ENCODE data around the gene CARS2. TPM values are rescaled to one million over a fixed set of nuclear protein-coding genes. Genes with fewer than 3 reads are reported as not detected.

Gene CARS2
- total RNA-seq, 1 experiment from 2014 or later: 70.9 TPM

DNA sequence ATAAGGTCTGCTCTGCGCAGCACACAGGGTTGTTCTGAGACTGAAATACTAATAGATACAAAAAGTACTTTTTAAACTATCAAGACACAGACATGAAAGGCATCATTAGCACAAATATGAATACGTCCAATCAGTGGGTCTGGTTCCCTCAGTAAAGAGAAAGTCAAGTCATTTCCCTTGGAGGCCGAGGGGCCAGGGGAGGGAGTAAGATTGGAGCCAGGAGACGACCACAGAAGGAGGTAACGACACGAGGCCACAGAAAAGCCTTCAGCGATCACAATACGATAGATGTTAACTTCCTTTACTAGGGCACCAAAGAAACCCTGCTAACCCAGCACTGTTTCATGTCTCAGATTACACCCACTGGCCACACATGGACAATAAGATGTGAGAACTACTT is 5.3 kb downstream of the CARS2 start:
- Histone ChIP-seq H3K9me3 (ENCODE audit: low read length) (no peaks in the 10 kb centered on the region), H3K27ac (ENCODE audit: low read length) (no peak overlapping the region), H3K4me2 (ENCODE audit: low read length) (no peak overlapping the region), H2AFZ (ENCODE audit: low read length) (no peak overlapping the region), H3K79me2 (ENCODE audit: low read length) (peaks cover 46% of the 10 kb centered on the region), H3K9me2 (replicated peaks; ENCODE audit: low read length) (no peaks in the 10 kb centered on the region), H3K36me3 (ENCODE audit: low read depth, low read length) (peaks cover 19% of the 10 kb centered on the region), H3F3A (ENCODE audit: low read length, unreplicated experiment) (no peaks in the 10 kb centered on the region), H3K4me1 (ENCODE audit: insufficient read depth, low read length) (peaks cover 18% of the 10 kb centered on the region), H3K4me3 (ENCODE audit: low read length) (no peak overlapping the region), H3K27me3 (ENCODE audit: low read length) (no peaks in the 10 kb centered on the region), H4K20me1 (ENCODE audit: low read length) (no peaks in the 10 kb centered on the region), H3K9ac (ENCODE audit: low read length) (no peak overlapping the region)
- intact Hi-C loops (cut with micrococcal nuclease): no loop called here
- ChIA-PET CTCF (no interaction called here), POLR2A (ENCODE audit: unreplicated experiment) (no interaction called here)
- no TSS peak for BruUV-seq (replicated peaks)
- ATAC-seq (no peak), DNase-seq (no peak)
- TF ChIP-seq, protein P1, sequence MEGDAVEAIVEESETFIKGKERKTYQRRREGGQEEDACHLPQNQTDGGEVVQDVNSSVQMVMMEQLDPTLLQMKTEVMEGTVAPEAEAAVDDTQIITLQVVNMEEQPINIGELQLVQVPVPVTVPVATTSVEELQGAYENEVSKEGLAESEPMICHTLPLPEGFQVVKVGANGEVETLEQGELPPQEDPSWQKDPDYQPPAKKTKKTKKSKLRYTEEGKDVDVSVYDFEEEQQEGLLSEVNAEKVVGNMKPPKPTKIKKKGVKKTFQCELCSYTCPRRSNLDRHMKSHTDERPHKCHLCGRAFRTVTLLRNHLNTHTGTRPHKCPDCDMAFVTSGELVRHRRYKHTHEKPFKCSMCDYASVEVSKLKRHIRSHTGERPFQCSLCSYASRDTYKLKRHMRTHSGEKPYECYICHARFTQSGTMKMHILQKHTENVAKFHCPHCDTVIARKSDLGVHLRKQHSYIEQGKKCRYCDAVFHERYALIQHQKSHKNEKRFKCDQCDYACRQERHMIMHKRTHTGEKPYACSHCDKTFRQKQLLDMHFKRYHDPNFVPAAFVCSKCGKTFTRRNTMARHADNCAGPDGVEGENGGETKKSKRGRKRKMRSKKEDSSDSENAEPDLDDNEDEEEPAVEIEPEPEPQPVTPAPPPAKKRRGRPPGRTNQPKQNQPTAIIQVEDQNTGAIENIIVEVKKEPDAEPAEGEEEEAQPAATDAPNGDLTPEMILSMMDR (conservative IDR thresholded peaks at IDR 0.05; ENCODE audit: low read depth, low read length): no peak
- no peak for TF ChIP-seq EZH2phosphoT487 (IDR thresholded peaks at IDR 0.05; ENCODE audit: borderline replicate concordance, low read length)
- no peak for TF ChIP-seq EZH2 (IDR thresholded peaks at IDR 0.05; ENCODE audit: low read length, unreplicated experiment)

DNA sequence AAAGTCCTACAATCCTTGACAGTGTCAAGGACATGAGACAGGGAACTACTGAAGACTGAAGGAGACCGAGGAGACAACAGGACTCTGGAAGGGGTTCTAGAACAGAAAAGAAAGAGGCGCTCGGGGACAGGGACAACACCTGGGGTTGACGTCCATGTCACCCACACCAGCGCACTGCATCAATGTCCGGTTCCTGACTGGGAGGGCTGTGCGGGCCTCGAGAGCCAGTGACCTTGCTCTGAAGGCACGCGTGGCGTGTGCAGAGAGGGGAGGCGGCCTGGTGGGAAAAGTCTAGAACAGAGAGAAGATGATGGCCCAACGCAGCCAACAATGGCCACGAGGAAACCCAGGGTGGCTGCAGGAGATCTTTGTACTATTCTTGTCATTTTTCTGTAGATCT is 5.7 kb downstream of the CARS2 start:
- Histone ChIP-seq H3K4me2 (ENCODE audit: low read length) (no peak overlapping the region), H3K4me1 (ENCODE audit: insufficient read depth, low read length) (peaks cover 18% of the 10 kb centered on the region), H3K27ac (ENCODE audit: low read length) (no peak overlapping the region), H4K20me1 (ENCODE audit: low read length) (no peaks in the 10 kb centered on the region), H3K9ac (ENCODE audit: low read length) (no peak overlapping the region), H3K36me3 (ENCODE audit: low read depth, low read length) (peaks cover 19% of the 10 kb centered on the region), H3K27me3 (ENCODE audit: low read length) (no peaks in the 10 kb centered on the region), H3K79me2 (ENCODE audit: low read length) (peaks cover 42% of the 10 kb centered on the region), H3K4me3 (ENCODE audit: low read length) (no peak overlapping the region), H3K9me2 (replicated peaks; ENCODE audit: low read length) (no peaks in the 10 kb centered on the region), H3K9me3 (ENCODE audit: low read length) (no peaks in the 10 kb centered on the region), H2AFZ (ENCODE audit: low read length) (no peak overlapping the region), H3F3A (ENCODE audit: low read length, unreplicated experiment) (no peaks in the 10 kb centered on the region)
- ChIA-PET POLR2A (ENCODE audit: unreplicated experiment) (no interaction called here), CTCF (no interaction called here)
- BruUV-seq (replicated peaks): no TSS peak
- no peak for DNase-seq
- TF ChIP-seq EZH2phosphoT487 (IDR thresholded peaks at IDR 0.05; ENCODE audit: borderline replicate concordance, low read length) (no peak), EZH2 (IDR thresholded peaks at IDR 0.05; ENCODE audit: low read length, unreplicated experiment) (no peak)
- TF ChIP-seq, protein P1 (conservative IDR thresholded peaks at IDR 0.05; ENCODE audit: low read depth, low read length): no peak
- ATAC-seq: no peak
- intact Hi-C loops (cut with micrococcal nuclease): no loop called here

DNA sequence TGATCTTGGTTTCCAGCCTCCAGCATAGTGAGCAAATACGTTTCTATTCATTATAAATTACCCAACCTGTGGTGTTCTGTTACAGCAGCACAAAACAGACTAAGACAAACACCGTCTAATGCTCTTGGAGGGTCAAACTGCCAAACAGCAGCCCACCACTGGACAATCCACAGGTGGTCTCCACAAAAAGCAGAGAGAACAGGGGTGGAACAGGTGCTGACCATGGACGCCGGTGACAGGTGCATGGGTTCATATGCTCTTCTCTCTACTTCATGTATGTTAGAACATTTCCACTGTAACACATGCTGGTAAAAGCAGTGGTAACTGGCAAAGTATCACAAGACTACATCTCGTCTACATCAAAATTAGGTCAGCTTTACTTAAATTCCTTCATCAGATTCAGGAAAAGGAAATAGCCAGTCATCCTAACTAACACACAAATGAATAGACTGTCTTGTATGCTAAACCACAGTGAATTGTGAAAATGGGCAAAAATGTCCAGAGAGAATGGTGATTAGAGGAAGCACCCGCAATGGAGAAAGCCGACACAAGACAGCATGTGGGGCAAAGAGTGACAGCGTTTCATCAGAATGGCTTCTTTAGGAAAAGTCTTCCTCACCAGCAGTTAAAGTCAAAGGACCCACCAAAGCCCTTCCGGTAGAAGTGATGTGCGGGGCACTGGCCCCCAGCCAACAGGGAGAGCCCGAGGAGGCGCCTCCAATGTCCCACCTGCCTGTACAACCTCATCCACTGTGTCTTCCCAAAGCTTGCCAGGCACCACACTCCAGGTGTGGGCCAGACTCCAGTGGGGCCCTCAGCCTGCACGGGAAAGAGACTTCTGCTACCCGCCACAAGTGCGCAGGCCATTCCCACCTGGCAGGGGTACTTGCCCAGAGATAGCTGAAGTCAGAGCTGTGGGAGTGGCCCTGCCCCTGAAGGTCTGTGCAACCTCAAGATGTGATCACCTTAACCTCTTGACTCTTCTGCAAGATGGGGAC is 6.5 kb downstream of the CARS2 start:
- Histone ChIP-seq H4K20me1 (ENCODE audit: low read length) (no peaks in the 10 kb centered on the region), H3K4me1 (ENCODE audit: insufficient read depth, low read length) (peaks cover 11% of the 10 kb centered on the region), H3K9me2 (replicated peaks; ENCODE audit: low read length) (no peaks in the 10 kb centered on the region), H3K27me3 (ENCODE audit: low read length) (no peaks in the 10 kb centered on the region), H3K9me3 (ENCODE audit: low read length) (no peaks in the 10 kb centered on the region), H3K4me3 (ENCODE audit: low read length) (no peak overlapping the region), H3K79me2 (ENCODE audit: low read length) (peaks cover 34% of the 10 kb centered on the region), H3K36me3 (ENCODE audit: low read depth, low read length) (peaks cover 19% of the 10 kb centered on the region), H3K27ac (ENCODE audit: low read length) (no peak overlapping the region), H3K9ac (ENCODE audit: low read length) (no peak overlapping the region), H2AFZ (ENCODE audit: low read length) (no peak overlapping the region), H3F3A (ENCODE audit: low read length, unreplicated experiment) (no peaks in the 10 kb centered on the region), H3K4me2 (ENCODE audit: low read length) (no peak overlapping the region)
- no TSS peak for BruUV-seq (replicated peaks)
- DNase-seq (no peak), ATAC-seq (no peak)
- TF ChIP-seq EZH2 (IDR thresholded peaks at IDR 0.05; ENCODE audit: low read length, unreplicated experiment): no peak
- TF ChIP-seq, protein P1 (conservative IDR thresholded peaks at IDR 0.05; ENCODE audit: low read depth, low read length): no peak
- no peak for TF ChIP-seq EZH2phosphoT487 (IDR thresholded peaks at IDR 0.05; ENCODE audit: borderline replicate concordance, low read length)
- intact Hi-C loops (cut with micrococcal nuclease): no loop called here
- CTCF ChIA-PET: no interaction called here
- POLR2A ChIA-PET (ENCODE audit: unreplicated experiment): no interaction called here
